Measurements from ENCODE around the gene ABL1. TPM values are rescaled to one million over a fixed set of nuclear protein-coding genes. Genes with fewer than 3 reads are reported as not detected.
A peak's percentile ranks its signal among the peaks of the same experiment; 100 is the strongest.

Gene ABL1
- total RNA-seq, 1 donor from 2014 or later: 21.6 TPM

GRCh38 chr9:130869250-130869649 lies 34.2 kb downstream of the ABL1 start:
- no peak for DNase-seq (ENCODE audit: low spot score in 2 of 2)
- FAIRE-seq: no peak

GRCh38 chr9:130870491-130871381 lies 35.7 kb downstream of the ABL1 start:
- FAIRE-seq (no peak), DNase-seq (ENCODE audit: low spot score in 2 of 2) (no peak)

- FAIRE-seq (no peak), DNase-seq (ENCODE audit: low spot score in 2 of 2) (no peak)
These were observed 36.5 kb downstream of the ABL1 start for GRCh38 chr9:130871395-130872062.

GRCh38 chr9:130872093-130872492 lies 37.0 kb downstream of the ABL1 start:
- no peak for FAIRE-seq
- DNase-seq (ENCODE audit: low spot score in 2 of 2): no peak

GRCh38 chr9:130872508-130872907 lies 37.5 kb downstream of the ABL1 start:
- DNase-seq (ENCODE audit: low spot score in 2 of 2) (no peak), FAIRE-seq (no peak)

- FAIRE-seq (no peak), DNase-seq (ENCODE audit: low spot score in 2 of 2) (peak; percentile 50 to 52)
These were observed 38.0 kb downstream of the ABL1 start for GRCh38 chr9:130872912-130873503.

- FAIRE-seq (no peak), DNase-seq (ENCODE audit: low spot score in 2 of 2) (no peak)
These were observed 38.9 kb downstream of the ABL1 start for GRCh38 chr9:130873966-130874365.

GRCh38 chr9:130874783-130875182 lies 39.7 kb downstream of the ABL1 start:
- FAIRE-seq (no peak), DNase-seq (ENCODE audit: low spot score in 2 of 2) (no peak)

- DNase-seq (ENCODE audit: low spot score in 2 of 2) (no peak), FAIRE-seq (no peak)
These were observed 42.2 kb downstream of the ABL1 start for GRCh38 chr9:130877300-130877699.

GRCh38 chr9:130878295-130878694 lies 43.2 kb downstream of the ABL1 start:
- FAIRE-seq (no peak), DNase-seq (ENCODE audit: low spot score in 2 of 2) (no peak)

- DNase-seq (ENCODE audit: low spot score in 2 of 2) (no peak), FAIRE-seq (no peak)
These were observed 44.9 kb downstream of the ABL1 start for GRCh38 chr9:130879863-130880411.

GRCh38 chr9:130880599-130881220 lies 45.7 kb downstream of the ABL1 start:
- FAIRE-seq: no peak

GRCh38 chr9:130881516-130881915 lies 46.5 kb downstream of the ABL1 start:
- no peak for DNase-seq (ENCODE audit: low spot score in 2 of 2)
- FAIRE-seq: no peak

More at GRCh38 chr9:130880599-130881220, 45.7 kb downstream of the ABL1 start:
- no peak for DNase-seq (ENCODE audit: low spot score in 2 of 2)

- no peak for FAIRE-seq
These were observed 47.7 kb downstream of the ABL1 start for GRCh38 chr9:130882696-130883225.

GRCh38 chr9:130883479-130883878 lies 48.4 kb downstream of the ABL1 start:
- DNase-seq (ENCODE audit: low spot score in 2 of 2): no peak
- no peak for FAIRE-seq

More at GRCh38 chr9:130882696-130883225, 47.7 kb downstream of the ABL1 start:
- no peak for DNase-seq (ENCODE audit: low spot score in 2 of 2)

- FAIRE-seq: no peak
- DNase-seq (ENCODE audit: low spot score in 2 of 2): no peak
These were observed 49.1 kb downstream of the ABL1 start for GRCh38 chr9:130884111-130884531.

- DNase-seq (ENCODE audit: low spot score in 2 of 2): no peak
- no peak for FAIRE-seq
These were observed 49.8 kb downstream of the ABL1 start for GRCh38 chr9:130884542-130885483.

- no peak for DNase-seq (ENCODE audit: low spot score in 2 of 2)
- FAIRE-seq: no peak
These were observed 50.7 kb downstream of the ABL1 start for GRCh38 chr9:130885484-130886375.

All from frontal cortex (tissue), 4 donors.